NCI-H1694 (cell line): Measurements from ENCODE around the gene FIBCD1.

Experiments
- DNase-seq: peaks from one replicate; lab custom pipeline; 2025; lab: John Stamatoyannopoulos, UW

Gene FIBCD1

GRCh38 chr9:130879863-130880411 is 59.1 kb downstream of the FIBCD1 start:
- DNase-seq, result no peak

GRCh38 chr9:130878295-130878694 is 60.8 kb downstream of the FIBCD1 start:
- DNase-seq, result no peak

- DNase-seq, result no peak
These were observed 61.7 kb downstream of the FIBCD1 start for GRCh38 chr9:130877300-130877699.

GRCh38 chr9:130874783-130875182 is 64.3 kb downstream of the FIBCD1 start:
- no peak for DNase-seq

GRCh38 chr9:130873966-130874365 is 65.1 kb downstream of the FIBCD1 start:
- no peak for DNase-seq

- no peak for DNase-seq
These were observed 66.0 kb downstream of the FIBCD1 start for GRCh38 chr9:130872912-130873503.

GRCh38 chr9:130872508-130872907 is 66.5 kb downstream of the FIBCD1 start:
- DNase-seq, result no peak

- DNase-seq, result no peak
These were observed 67.0 kb downstream of the FIBCD1 start for GRCh38 chr9:130872093-130872492.

GRCh38 chr9:130871395-130872062 is 67.5 kb downstream of the FIBCD1 start:
- DNase-seq, result no peak

GRCh38 chr9:130870491-130871381 is 68.3 kb downstream of the FIBCD1 start:
- peak; percentile 5 for DNase-seq

GRCh38 chr9:130869250-130869649 is 69.8 kb downstream of the FIBCD1 start:
- peak; percentile 15 for DNase-seq

GRCh38 chr9:130868230-130868629 is 70.8 kb downstream of the FIBCD1 start:
- no peak for DNase-seq

GRCh38 chr9:130867556-130867955 is 71.5 kb downstream of the FIBCD1 start:
- no peak for DNase-seq

GRCh38 chr9:130866474-130866965 is 72.5 kb downstream of the FIBCD1 start:
- DNase-seq, result peak; percentile 46

- no peak for DNase-seq
These were observed 73.1 kb downstream of the FIBCD1 start for GRCh38 chr9:130865921-130866320.

- no peak for DNase-seq
These were observed 74.5 kb downstream of the FIBCD1 start for GRCh38 chr9:130864541-130864940.

GRCh38 chr9:130862747-130863146 is 76.3 kb downstream of the FIBCD1 start:
- DNase-seq, result no peak

GRCh38 chr9:130862217-130862616 is 76.8 kb downstream of the FIBCD1 start:
- no peak for DNase-seq

GRCh38 chr9:130861372-130862180 is 77.5 kb downstream of the FIBCD1 start:
- no peak for DNase-seq

- DNase-seq, result no peak
These were observed 78.4 kb downstream of the FIBCD1 start for GRCh38 chr9:130860458-130861316.
